GM19455 (cell line): ENCODE results near the gene SAP30.

Source experiments
- ATAC-seq: cut with Tn5 transposase; IDR thresholded peaks from one replicate; pipeline ENCODE4 v1.9.1; 2021; ENCODE audit not compliant: unreplicated experiment

Gene SAP30

DNA sequence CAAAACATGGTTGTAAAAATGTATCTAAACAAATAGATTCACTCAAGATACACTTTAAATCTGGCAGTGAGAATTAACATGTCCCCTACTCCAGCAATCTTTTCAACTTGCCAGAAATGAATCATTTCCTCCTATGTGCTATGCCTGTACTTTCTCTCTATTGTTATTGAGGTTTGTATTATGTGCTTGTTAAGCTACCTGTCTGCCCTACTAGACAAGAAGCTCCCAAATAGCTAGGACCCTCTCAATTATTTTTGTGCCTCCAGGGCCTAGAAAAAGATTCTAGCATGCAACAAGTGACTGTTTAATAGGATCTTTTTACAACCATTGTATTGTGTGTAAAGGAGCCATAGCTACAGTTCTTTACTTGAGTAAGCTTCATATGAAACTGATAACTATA lies 3.5 kb upstream of the SAP30 start:
- ATAC-seq, result peak; percentile 10

DNA sequence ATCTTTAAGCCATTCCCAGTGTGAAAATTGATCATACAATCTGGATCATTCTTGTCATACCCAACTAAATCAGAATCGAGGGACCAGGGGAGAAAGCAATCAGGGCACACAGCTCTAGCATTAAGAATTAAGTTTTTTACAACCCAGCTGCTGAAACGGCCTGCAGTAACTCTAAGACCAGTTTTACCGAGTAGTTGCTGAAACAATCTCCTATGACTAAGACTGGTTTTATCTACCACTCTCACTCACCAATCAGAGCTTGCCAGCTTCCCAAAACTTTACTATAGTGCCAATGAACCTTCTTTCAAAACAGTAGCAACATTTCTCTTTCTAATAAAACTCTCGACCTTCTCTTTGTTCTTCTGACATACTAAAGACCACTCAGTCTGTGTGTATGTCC lies 2.8 kb upstream of the SAP30 start:
- no peak for ATAC-seq

DNA sequence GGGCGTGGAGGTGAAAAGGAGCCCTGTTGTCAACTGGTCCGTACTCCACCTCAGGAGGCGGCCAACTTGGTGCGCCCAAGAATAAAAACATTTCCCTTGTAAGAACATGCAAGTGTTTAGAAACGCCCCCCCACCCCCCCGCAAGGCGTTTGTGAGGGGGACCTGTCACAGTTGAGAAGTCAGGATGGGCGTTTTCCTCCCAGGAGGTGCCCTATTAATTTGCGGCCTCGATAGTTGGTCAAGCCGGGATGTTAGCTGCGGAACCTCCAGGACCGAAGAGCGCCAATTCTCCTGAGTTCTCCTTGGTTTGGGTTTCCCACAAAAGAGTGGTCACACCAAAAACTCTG lies 651 bp upstream of the SAP30 start:
- ATAC-seq, result peak; percentile 2

DNA sequence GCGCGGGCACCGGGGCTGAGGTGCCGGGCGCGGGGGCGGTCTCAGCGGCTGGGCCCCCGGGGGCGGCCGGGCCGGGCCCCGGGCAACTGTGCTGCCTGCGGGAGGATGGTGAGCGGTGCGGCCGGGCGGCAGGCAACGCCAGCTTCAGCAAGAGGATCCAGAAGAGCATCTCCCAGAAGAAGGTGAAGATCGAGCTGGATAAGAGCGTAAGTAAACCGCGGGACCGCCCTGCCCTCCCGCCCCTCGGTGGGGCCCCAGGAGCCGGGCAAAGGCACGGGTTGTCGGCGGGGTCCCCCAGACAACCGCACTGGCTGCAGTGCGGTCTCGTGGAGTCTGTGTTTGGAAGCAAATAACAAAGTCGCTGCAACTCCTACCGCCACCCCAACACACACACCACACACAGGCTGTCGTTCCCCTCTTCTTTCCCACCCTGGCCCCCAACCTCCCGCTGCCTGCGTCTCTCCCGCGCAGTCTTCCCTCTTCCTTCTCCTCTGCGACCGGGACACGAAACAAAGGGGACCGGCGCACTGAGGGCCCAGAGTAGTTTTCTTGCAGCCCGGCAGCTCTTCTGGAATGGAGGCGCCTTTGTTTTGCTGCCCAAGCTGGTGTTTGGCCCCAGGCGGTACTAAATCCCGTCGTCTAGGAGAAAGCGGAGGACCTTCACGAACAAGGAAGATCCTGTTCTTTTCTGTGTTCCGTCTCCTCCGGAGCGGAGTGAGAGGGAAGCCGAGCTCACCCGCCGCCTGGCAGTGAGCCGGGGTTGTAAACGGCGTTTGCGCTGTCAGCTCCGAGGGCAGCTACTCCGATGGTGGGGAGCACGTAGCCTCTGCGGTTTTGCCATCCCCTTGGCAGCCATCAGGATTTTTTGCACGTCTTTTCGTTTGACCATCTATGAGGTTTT lies 788 bp downstream of the SAP30 start:
- ATAC-seq, result peak; percentile 26

DNA sequence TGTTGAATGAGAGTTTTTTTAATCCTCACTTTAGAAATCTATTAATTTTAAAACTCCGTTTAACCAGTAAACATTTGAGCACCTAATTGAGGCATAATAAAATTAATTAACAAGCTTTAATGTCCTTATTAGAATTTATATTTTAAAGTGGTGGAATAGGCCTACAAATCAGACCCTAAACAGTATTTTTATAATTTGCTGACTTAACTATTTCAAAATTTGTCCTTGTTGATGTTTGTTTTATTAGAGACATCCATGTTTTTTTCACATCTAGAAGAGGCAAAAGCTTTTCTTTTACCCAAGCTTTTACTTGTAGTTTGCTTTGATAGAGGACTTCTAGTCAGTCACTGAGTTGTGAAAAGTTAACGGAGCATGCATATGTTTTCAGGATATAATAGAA lies 3.8 kb downstream of the SAP30 start:
- ATAC-seq, result no peak

DNA sequence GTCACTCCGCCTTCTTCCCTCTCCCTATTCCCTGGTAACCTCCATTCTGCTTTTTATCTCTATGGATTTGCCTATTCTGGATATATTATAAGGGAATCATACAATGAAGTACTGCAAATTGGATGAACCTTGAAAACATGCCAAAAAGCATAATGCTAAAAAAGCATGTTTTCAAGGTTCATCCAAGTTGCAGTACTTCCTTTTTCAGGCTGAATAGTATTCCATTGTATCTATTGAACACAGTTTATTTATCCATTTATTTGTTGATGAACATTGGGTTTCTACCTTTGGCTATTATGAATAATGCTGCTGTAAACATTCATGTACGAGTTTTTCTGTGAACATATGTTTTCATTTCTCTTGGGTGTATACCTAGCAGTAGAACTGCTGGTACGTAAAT lies 9.2 kb downstream of the SAP30 start:
- no peak for ATAC-seq

DNA sequence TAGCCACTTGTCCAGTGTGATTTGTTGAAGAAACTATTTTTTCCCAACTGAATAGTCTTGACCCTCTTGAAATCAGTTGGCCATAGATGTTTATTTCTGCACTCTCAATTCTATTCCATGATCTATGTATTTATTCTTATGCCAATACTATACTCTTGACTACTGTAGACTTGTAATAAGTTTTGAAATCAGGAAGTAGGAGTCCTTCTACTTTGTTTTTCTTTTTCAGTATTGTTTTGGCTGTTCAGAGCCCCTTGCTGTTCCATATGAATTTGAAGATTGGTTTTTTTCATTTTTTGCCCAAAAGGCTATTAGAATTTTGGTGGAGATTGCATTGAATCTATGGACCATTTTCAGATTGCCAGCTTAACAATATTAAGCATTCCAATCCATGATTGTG lies 10.2 kb downstream of the SAP30 start:
- peak; percentile 51 for ATAC-seq

DNA sequence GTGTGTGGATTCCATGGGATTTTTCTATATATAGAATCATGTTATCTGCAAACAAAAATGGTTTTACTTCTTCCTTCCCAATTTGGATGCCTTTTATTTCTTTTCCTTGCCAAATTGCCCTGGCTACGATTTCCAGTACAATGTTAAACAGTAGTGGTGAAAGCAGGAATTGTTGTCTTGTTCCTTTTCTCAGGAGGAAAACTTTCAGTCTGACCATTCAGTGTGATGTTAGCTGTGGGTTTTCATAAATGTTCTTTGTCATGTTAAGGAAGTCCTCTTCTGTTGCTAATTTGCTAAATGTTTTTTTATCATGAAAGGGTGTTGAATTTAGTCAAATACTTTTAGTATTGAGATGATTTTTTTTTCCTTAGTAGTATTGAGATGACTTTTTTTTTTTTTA lies 10.9 kb downstream of the SAP30 start:
- ATAC-seq, result no peak

DNA sequence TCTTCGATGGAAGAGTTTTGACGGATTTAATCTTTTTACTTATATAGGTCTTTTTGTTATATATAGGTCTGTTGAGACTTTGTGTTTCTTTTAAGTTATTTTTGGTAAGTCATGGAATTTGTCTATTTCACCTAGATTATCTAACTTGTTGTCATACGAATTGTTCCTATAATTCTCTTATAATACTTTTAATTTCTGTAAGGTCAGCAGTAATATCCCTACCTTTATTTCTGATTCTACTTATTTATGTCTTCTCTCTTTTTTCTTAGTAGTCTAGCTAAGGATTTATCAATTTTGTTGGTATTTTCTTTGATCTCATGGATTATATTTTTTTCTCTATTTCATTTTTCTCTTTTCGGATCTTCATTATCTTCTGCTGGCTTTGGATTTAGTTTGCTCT lies 11.6 kb downstream of the SAP30 start:
- ATAC-seq, result no peak

DNA sequence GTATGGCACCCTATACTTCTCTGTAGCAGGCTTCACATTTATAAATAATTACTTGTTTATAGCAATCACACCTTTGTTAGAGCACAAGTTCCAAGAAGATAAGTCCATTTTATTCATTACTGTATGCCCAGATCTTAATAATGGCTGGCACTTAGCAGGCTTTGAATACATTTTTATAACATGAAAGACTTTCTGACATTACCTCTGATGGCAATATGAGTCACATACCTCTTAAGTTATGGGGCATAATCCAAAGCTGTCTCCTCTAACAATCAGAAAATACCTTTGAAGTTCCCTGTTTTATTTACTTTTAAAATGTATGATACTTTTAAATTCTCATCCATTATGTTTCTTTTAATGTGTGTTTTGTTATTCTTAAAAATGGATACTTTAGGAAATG lies 16.0 kb downstream of the SAP30 start:
- ATAC-seq, result no peak

DNA sequence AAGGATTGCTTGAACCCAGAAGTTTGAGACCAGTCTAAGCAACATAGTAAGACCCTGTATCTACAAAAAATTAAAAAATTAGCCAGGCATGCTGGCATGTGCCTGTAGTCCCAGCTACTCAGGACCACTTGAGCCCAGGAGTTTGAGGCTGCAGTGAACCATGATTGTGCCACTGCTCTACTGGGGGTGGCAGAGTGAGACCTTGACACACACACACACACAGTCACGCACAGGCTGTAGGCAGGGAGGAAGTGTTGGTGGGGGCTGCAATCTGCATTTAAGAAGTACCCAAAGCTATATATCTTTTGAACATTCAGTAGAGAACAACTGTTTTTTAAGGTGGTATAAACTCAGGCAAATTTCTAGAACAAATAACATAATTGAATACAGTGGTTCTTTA lies 20.9 kb downstream of the SAP30 start:
- no peak for ATAC-seq

DNA sequence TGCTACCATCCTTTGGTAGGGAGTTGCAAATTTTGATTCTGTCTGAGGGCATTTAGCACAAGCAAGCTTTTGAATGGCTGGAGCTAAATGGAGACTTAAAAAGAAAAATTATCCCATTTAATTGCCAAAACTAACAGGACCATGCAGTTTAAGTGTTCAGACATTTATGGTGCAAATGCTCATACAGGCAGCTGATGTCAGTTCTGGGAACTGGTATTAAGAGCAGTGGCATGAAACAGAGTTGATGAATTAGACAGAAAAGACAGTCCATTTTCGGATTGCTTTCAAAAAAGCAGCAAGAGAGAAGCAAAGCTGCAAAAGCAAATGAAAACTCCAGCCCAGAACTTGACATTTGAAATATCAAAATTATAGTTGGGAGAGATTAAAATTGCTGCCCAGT lies 26.9 kb downstream of the SAP30 start:
- ATAC-seq, result no peak

DNA sequence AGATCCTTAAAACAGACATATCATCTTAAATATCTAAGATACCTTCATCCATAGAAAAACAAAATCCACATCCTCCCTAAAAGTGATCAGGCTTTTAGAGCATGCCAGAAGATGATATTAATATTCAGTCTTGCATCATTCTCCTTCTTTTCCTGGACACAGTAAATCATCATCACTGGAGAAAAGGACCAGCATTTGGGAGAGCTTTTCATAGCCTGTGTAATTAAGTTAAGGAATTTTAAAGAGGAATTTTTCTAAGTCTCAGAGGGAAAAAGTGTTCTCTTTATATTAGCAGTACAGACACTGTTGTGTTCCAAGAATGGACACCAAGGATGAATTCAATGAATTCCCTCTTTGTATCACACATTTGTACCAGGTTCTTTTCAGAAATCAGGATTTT lies 27.5 kb downstream of the SAP30 start:
- no peak for ATAC-seq

DNA sequence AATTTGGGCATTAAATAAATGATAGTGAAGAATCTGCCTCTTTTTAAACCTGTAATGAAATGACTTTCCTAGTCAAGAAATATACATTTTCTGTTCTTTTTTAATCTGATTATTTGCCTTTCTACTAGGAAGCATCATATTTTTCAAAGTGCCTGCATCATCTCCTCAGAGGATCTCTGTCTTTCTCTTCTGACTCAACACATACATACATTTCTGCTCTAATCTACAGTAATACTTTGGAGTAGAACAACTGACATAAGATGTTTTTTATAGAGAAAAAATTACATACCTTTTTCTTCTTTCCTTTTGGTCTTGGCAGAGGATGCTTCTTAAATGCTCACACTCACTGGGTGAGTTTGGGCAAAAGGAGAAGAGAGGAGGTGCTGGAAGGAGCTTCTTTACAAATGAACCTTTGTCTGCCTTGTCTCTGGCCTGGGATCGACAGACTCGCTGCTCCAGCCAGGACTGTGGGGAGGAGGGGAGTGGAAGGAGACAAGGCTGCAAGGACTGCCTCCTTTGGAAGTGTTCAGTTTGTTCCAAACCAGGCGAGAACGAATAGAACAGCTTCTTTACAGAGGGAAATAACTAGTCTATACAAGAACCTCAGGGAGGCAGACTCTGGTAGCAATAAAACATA lies 28.1 kb downstream of the SAP30 start, which contains the start of gene SCRG1:
Gene SCRG1, minus strand, starts transcription at position 338 of the 637 bp plus-strand sequence. CDS start 7,702 bp downstream, outside the sequence.
- ATAC-seq, result no peak

DNA sequence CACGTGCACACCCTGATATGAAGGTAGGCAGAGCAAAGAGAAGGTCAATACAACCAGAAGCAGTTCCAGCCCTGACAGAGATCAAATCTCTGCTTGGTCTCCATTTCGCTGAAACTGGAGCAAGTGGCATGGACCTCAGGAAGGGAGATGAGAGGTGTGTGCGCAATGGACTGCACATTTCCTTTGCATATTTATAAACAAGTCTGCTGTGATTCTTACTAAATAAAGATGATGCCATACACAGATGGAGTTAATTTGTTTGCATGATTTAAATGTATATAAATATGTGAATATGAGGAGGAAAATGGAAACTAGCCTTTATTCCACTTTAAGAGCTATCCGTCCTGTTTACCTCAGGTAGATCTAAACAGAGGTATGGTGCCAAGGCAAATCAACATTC lies 30.3 kb downstream of the SAP30 start:
- ATAC-seq, result no peak

DNA sequence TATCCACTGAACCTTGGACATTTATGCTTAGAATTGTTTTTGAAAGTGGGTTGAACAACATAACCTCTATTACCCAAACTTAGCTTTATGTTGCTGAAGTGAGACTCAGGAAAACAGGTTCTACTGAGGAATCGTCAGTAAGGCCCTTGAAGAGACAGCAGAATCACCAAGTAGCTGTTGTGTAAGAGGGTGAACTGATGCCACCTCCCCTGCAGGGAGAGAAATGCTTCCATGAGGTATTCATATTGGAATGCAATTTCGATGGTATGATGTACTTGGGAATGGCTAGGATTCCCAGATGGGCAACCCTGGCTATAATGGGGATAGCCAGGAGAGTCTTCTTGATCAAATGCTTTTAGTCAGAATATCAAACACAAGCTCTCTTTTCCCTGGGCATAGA lies 32.3 kb downstream of the SAP30 start:
- no peak for ATAC-seq

DNA sequence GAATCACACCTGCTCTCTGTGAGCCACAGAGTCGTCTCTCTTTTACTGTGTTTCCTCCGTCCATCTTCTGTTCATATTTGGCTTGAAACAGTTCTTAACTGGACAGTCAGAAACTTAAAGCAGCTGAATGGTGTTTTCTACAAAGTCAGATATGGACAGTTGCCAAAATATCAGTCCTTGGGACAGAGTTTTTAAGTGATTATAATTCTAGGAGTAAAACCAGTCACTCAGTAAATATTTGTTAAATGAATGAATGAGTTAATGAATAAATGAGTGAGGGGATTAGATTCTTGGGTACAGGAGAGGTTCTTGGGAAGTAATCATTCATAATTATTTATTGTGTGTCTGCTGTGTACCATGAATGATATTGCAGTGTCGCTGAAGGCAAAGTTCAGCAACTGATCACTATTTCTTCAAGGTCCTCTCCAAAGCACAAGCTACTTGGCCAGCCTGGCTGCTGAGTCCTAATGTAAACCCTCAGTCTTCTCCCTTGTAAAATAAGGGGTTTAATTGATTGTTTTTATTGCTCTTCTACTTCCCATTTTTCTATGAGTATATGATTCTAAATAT lies 33.6 kb downstream of the SAP30 start:
- no peak for ATAC-seq

DNA sequence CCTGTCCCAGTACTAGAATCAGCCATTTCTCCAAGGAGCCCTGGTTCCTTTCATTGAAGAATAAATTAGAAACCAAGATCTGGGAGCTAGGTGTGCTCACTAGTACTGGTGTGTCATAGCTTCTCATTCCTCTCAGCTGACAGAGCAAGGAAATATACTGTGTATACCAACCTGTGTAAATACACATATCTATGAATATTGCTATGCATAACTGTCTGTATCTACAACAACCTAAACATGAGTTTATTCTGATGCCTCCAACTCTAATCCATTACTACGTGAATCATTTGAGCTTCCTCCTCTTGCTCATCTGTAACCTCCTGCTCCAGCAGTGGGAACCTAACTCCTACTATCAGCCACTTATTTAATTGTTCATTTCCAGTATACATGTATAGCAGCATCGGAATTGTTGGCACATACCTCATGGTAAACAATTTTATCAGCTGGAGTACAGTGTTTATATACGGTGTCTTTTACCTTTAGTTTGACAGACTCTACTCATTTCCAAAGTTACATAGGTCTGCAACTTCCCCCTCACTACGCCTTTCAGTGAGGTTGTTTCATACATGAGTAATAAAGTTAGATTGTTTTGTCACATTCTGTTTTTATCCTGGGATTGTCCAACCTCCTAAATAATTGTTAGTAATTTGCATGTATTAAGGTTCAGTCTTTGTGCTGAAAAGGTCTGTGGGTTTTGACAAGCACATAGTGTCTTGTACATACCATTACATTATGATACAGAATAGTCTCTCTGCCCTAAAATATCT lies 35.3 kb downstream of the SAP30 start:
- peak; percentile 65 for ATAC-seq

DNA sequence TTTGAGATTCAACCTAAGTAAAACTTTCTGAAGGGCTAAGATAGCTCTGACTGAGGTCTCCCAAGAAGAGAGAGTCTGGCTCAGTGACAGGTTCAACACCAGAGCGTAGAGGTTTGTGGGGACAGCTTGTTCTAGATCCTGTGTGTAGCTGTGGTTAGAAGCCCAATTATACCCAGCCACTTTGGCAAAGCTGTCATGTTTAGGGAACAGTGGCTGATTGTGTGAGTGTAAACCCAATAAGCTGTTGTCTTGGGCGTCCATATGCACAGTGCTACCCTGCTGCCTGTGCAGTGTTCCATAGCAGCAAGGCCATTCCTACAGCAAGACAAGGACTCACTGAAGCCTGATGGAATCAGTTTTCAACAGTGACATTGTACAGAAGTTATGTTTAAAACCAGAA lies 39.3 kb downstream of the SAP30 start:
- no peak for ATAC-seq

DNA sequence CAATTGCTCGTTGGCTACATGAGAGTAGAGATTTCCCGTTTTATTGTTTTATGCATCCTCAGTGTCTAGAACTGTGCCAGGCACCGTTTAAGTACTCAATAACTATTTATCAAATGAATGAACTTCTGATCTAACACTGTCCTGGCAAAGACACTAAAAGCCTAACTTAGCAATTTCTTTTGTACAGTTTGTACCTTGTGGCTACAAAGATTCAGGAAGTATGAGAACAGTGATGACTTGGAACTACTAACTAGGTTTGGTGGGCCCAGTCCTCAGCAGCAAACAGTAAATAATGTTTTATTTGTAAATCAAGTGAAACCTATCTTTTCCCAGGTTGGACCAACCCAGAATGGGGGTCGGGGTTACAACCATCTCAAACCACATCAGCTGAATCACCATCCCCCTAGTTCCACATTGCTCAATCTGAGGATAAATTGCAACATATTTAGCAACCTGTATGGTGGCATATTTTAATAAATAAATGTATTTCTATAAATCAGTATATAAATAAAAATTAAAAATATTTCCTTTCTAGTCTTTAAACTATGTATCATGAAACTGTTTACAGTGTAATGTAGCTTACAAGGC lies 40.4 kb downstream of the SAP30 start:
- no peak for ATAC-seq

DNA sequence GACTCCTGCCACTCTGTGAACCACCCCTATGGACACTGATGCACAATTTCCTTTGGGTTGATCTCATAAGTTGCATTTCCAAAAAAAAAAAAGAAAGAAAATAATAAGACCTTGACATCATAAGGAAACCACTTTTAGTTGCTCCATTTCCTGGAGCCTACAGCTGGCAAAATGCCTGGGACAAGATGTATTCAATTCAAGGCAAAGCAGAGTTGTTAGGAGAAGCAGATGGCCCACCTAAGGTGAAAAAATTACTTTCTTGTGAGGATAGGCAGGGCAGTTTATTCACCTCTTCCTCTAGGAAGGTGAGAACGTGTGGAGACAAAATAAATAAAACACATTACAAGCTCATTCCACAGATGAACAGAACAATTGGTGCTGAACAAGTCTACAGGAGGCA lies 42.3 kb downstream of the SAP30 start:
- no peak for ATAC-seq
